ENCODE data around the gene ACSL5.

ACSL5 gene

GRCh38 chr10:112336556-112337201 is 37.2 kb upstream of the ACSL5 start:
- no peak overlapping the region for H3K4me2 ChIP-seq (ENCODE audit: low read length)

GRCh38 chr10:112338957-112339356 is 35.0 kb upstream of the ACSL5 start:
- no peak overlapping the region for H3K9ac ChIP-seq (ENCODE audit: low read length)

More at GRCh38 chr10:112336556-112337201, 37.2 kb upstream of the ACSL5 start:
- no peaks in the 10 kb centered on the region for H3K4me1 ChIP-seq (ENCODE audit: insufficient read depth, low read length, severe bottlenecking)
- H3K36me3 ChIP-seq (ENCODE audit: insufficient read depth, low read length), result no peaks in the 10 kb centered on the region
- no peaks in the 10 kb centered on the region for H3K79me2 ChIP-seq (ENCODE audit: insufficient read depth, low read length)
- H3K27ac ChIP-seq (ENCODE audit: low read depth, low read length, poor library complexity, severe bottlenecking), result no peak overlapping the region
- no peak overlapping the region for H3K4me3 ChIP-seq (ENCODE audit: low read depth, low read length, poor library complexity, severe bottlenecking)
- H3K9ac ChIP-seq (ENCODE audit: low read length), result no peak overlapping the region
- no peaks in the 10 kb centered on the region for H3K9me3 ChIP-seq (ENCODE audit: low read length)
- peaks cover 6% of the 10 kb centered on the region; the same call in 1 of the 2 replicates for H3K27me3 ChIP-seq (ENCODE audit: insufficient read depth, low read length)
- TF ChIP-seq EZH2 (IDR thresholded peaks at IDR 0.05; ENCODE audit: borderline replicate concordance, low read length), result no peak
- no peak for TF ChIP-seq CTCF (IDR thresholded peaks at IDR 0.05; ENCODE audit: low read length)
- H3F3A ChIP-seq (ENCODE audit: insufficient read depth, low read length), result no peaks in the 10 kb centered on the region
- H3K9me2 ChIP-seq (ENCODE audit: low read depth, low read length), result no peaks in the 10 kb centered on the region
- H2AFZ ChIP-seq (ENCODE audit: low read length), result no peak overlapping the region
- H4K20me1 ChIP-seq (ENCODE audit: insufficient read depth, low read length), result no peaks in the 10 kb centered on the region

GRCh38 chr10:112340601-112341000 is 33.3 kb upstream of the ACSL5 start:
- TF ChIP-seq EZH2 (IDR thresholded peaks at IDR 0.05; ENCODE audit: borderline replicate concordance, low read length), result no peak
- TF ChIP-seq CTCF (IDR thresholded peaks at IDR 0.05; ENCODE audit: low read length), result no peak
- Histone ChIP-seq H3K9me2 (ENCODE audit: low read depth, low read length) (no peaks in the 10 kb centered on the region), H3K4me3 (ENCODE audit: low read depth, low read length, poor library complexity, severe bottlenecking) (no peak overlapping the region), H3K4me2 (ENCODE audit: low read length) (no peak overlapping the region), H3K27me3 (ENCODE audit: insufficient read depth, low read length) (no peaks in the 10 kb centered on the region), H3K4me1 (ENCODE audit: insufficient read depth, low read length, severe bottlenecking) (no peaks in the 10 kb centered on the region), H3K79me2 (ENCODE audit: insufficient read depth, low read length) (no peaks in the 10 kb centered on the region), H3K27ac (ENCODE audit: low read depth, low read length, poor library complexity, severe bottlenecking) (no peak overlapping the region), H2AFZ (ENCODE audit: low read length) (no peak overlapping the region), H3F3A (ENCODE audit: insufficient read depth, low read length) (no peaks in the 10 kb centered on the region), H4K20me1 (ENCODE audit: insufficient read depth, low read length) (no peaks in the 10 kb centered on the region), H3K36me3 (ENCODE audit: insufficient read depth, low read length) (no peaks in the 10 kb centered on the region), H3K9ac (ENCODE audit: low read length) (no peak overlapping the region), H3K9me3 (ENCODE audit: low read length) (no peaks in the 10 kb centered on the region)

More at GRCh38 chr10:112338957-112339356, 35.0 kb upstream of the ACSL5 start:
- no peaks in the 10 kb centered on the region for H3K9me3 ChIP-seq (ENCODE audit: low read length)
- TF ChIP-seq CTCF (IDR thresholded peaks at IDR 0.05; ENCODE audit: low read length) (no peak), EZH2 (IDR thresholded peaks at IDR 0.05; ENCODE audit: borderline replicate concordance, low read length) (no peak)
- H3K4me2 ChIP-seq (ENCODE audit: low read length), result no peak overlapping the region
- no peaks in the 10 kb centered on the region for H3K79me2 ChIP-seq (ENCODE audit: insufficient read depth, low read length)
- H3K4me3 ChIP-seq (ENCODE audit: low read depth, low read length, poor library complexity, severe bottlenecking), result no peak overlapping the region
- no peaks in the 10 kb centered on the region for H3K27me3 ChIP-seq (ENCODE audit: insufficient read depth, low read length)
- no peaks in the 10 kb centered on the region for H3K36me3 ChIP-seq (ENCODE audit: insufficient read depth, low read length)
- H4K20me1 ChIP-seq (ENCODE audit: insufficient read depth, low read length), result no peaks in the 10 kb centered on the region
- H3K9me2 ChIP-seq (ENCODE audit: low read depth, low read length), result no peaks in the 10 kb centered on the region
- no peaks in the 10 kb centered on the region for H3F3A ChIP-seq (ENCODE audit: insufficient read depth, low read length)
- H3K27ac ChIP-seq (ENCODE audit: low read depth, low read length, poor library complexity, severe bottlenecking), result no peak overlapping the region
- no peak overlapping the region for H2AFZ ChIP-seq (ENCODE audit: low read length)
- H3K4me1 ChIP-seq (ENCODE audit: insufficient read depth, low read length, severe bottlenecking), result no peaks in the 10 kb centered on the region

Data from OCI-LY1 (cell line).